Loucy (cell line): ENCODE measurements around the gene NR2F1-AS1.

ENCODE experiments used
- H2AFZ ChIP-seq: fragments of 200-600 bp; sonication (generic); 2 replicates; pipeline ENCODE4 v1.6.0; 2016; ENCODE audit warnings: antibody characterized with exemption, mild to moderate bottlenecking, low read length, moderate library complexity
- H3F3A ChIP-seq: fragments of 200-600 bp; 2 replicates; pipeline ENCODE4 v1.6.0; 2016; ENCODE audit warnings: antibody characterized with exemption, low read depth, mild to moderate bottlenecking
- H3K27me3 ChIP-seq: fragments of 200-600 bp; sonication (generic); 2 replicates; pipeline ENCODE4 v1.6.1; 2014; ENCODE audit warnings: low read length, mild to moderate bottlenecking; ENCODE audit not compliant: insufficient read depth, poor library complexity, severe bottlenecking
- H3K36me3 ChIP-seq: fragments of 200-600 bp; sonication (generic); 2 replicates; pipeline ENCODE4 v1.6.1; 2016; ENCODE audit warnings: low read length; ENCODE audit not compliant: insufficient read depth
- H3K4me1 ChIP-seq: fragments of 200-600 bp; sonication (generic); 2 replicates; pipeline ENCODE4 v1.5.1; 2014; ENCODE audit warnings: low read length, mild to moderate bottlenecking; ENCODE audit not compliant: insufficient read depth, poor library complexity, severe bottlenecking
- H3K4me2 ChIP-seq: fragments of 200-600 bp; sonication (generic); 2 replicates; pipeline ENCODE4 v1.6.0; 2014; ENCODE audit warnings: antibody characterized with exemption, low read length, low read depth, mild to moderate bottlenecking; ENCODE audit not compliant: poor library complexity, severe bottlenecking
- H3K4me3 ChIP-seq: fragments of 200-600 bp; sonication (generic); 2 replicates; pipeline ENCODE4 v1.5.1; 2014; ENCODE audit warnings: low read length, mild to moderate bottlenecking, mixed read lengths; ENCODE audit not compliant: poor library complexity, severe bottlenecking
- H3K79me2 ChIP-seq: fragments of 200-600 bp; sonication (generic); 2 replicates; pipeline ENCODE4 v1.6.1; 2014; ENCODE audit warnings: low read length; ENCODE audit not compliant: insufficient read depth
- H3K9ac ChIP-seq: fragments of 200-600 bp; sonication (generic); 2 replicates; pipeline ENCODE4 v1.6.0; 2014; ENCODE audit warnings: mild to moderate bottlenecking, low read depth, low read length, moderate library complexity; ENCODE audit not compliant: poor library complexity, severe bottlenecking
- H3K9me2 ChIP-seq: fragments of 200-600 bp; sonication (generic); replicated peaks from 2 replicates; pipeline ENCODE4 v1.6.1; 2016; ENCODE audit warnings: low read depth, low read length, mixed read lengths
- H3K9me3 ChIP-seq: fragments of 200-600 bp; sonication (generic); 2 replicates; pipeline ENCODE4 v1.6.1; 2014; ENCODE audit warnings: mild to moderate bottlenecking, antibody characterized with exemption, low read length, low read depth; ENCODE audit not compliant: insufficient read depth
- H4K20me1 ChIP-seq: fragments of 200-600 bp; sonication (generic); 2 replicates; pipeline ENCODE4 v1.6.0; 2014; ENCODE audit warnings: antibody characterized with exemption, low read length, mild to moderate bottlenecking; ENCODE audit not compliant: insufficient read depth, poor library complexity, severe bottlenecking
- EZH2phosphoT487 ChIP-seq: fragments of 200-600 bp; IDR thresholded peaks from 2 replicates; pipeline ENCODE4 v1.6.1; 2018; ENCODE audit warnings: antibody characterized with exemption, mild to moderate bottlenecking, moderate library complexity, borderline replicate concordance
- TF ChIP-seq, protein P1 (sequence below): fragments of 200-600 bp; sonication (generic); conservative IDR thresholded peaks from 2 replicates; pipeline ENCODE4 v1.5.1; 2014; ENCODE audit warnings: mild to moderate bottlenecking, antibody characterized with exemption, low read length

NR2F1-AS1 gene

DNA sequence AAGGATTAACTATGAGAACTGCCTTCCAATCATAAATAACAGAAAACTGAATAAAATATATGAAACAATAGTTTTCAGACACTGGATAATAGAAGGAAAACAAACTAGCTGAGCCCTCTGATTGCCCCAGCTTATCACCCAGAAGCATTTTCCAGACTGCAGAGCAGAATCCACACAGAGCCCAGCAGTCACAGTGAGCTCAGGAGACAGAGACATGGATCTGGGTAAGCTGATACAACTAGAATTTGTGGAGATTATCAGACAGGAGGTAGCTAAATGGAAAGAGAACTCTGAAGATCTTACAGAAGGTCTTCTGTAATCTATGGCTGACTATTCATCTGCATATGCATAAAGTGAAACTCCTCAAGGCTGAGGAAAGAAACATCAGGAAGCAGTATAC, 128.8 kb downstream of the NR2F1-AS1 start:
- Histone ChIP-seq H4K20me1 (no peaks in the 10 kb centered on the region), H3K27me3 (no peaks in the 10 kb centered on the region), H3K4me1 (no peaks in the 10 kb centered on the region), H3K9me3 (no peaks in the 10 kb centered on the region), H3K4me2 (no peak overlapping the region), H3K79me2 (no peaks in the 10 kb centered on the region), H3K9ac (no peak overlapping the region), H2AFZ (no peak overlapping the region), H3K36me3 (no peaks in the 10 kb centered on the region), H3K4me3 (no peak overlapping the region), H3K9me2 (no peaks in the 10 kb centered on the region), H3F3A (no peaks in the 10 kb centered on the region)
- no peak for TF ChIP-seq EZH2phosphoT487
- TF ChIP-seq, protein P1, sequence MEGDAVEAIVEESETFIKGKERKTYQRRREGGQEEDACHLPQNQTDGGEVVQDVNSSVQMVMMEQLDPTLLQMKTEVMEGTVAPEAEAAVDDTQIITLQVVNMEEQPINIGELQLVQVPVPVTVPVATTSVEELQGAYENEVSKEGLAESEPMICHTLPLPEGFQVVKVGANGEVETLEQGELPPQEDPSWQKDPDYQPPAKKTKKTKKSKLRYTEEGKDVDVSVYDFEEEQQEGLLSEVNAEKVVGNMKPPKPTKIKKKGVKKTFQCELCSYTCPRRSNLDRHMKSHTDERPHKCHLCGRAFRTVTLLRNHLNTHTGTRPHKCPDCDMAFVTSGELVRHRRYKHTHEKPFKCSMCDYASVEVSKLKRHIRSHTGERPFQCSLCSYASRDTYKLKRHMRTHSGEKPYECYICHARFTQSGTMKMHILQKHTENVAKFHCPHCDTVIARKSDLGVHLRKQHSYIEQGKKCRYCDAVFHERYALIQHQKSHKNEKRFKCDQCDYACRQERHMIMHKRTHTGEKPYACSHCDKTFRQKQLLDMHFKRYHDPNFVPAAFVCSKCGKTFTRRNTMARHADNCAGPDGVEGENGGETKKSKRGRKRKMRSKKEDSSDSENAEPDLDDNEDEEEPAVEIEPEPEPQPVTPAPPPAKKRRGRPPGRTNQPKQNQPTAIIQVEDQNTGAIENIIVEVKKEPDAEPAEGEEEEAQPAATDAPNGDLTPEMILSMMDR = no peak

DNA sequence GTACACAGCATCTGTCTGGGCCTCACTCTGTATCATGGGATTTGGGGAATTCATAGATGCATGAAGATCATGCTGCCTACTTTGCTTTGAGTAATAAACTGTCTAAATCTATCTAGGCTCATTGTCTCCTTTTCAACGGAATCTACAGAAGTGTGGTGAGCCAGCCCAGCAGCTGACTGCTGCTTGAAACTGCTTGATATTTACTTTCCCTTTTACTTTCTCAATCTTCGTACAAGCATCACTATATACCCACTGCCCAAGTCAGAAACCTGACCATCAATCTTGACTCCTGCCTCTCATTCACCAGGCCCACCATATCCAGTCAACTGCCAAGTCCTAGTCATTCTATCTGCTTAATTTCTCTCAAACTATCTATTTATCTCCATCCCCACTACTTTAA, 142.9 kb downstream of the NR2F1-AS1 start:
- Histone ChIP-seq H3K9ac (no peak overlapping the region), H3K9me3 (no peaks in the 10 kb centered on the region), H3F3A (no peaks in the 10 kb centered on the region), H3K27me3 (no peaks in the 10 kb centered on the region), H3K4me2 (no peak overlapping the region), H2AFZ (no peak overlapping the region), H3K9me2 (no peaks in the 10 kb centered on the region), H3K36me3 (no peaks in the 10 kb centered on the region), H3K79me2 (no peaks in the 10 kb centered on the region), H4K20me1 (no peaks in the 10 kb centered on the region), H3K4me3 (no peak overlapping the region), H3K4me1 (no peaks in the 10 kb centered on the region)
- TF ChIP-seq EZH2phosphoT487 = no peak
- TF ChIP-seq, protein P1 = no peak

DNA sequence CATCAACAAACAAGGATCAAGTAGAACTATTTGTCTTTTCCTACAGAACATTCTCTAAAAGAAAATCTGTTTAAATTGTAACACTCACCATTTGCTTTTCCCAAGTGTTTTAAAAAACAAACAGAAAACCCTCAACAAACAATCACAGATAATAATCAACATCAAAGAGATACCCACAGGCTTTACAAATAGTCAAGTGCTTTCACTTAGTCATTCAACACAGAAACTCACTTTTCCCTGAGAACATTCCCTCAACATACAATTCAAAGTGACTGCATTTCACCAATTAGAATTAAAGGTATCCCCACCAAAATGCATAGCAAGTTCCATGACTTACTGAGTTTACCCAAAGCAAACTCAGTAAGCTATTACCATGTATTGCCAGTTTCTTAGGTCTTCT, 144.9 kb downstream of the NR2F1-AS1 start:
- Histone ChIP-seq H3K9me2 (no peaks in the 10 kb centered on the region), H2AFZ (no peak overlapping the region), H3K9ac (no peak overlapping the region), H3K27me3 (no peaks in the 10 kb centered on the region), H3K4me2 (no peak overlapping the region), H3K79me2 (no peaks in the 10 kb centered on the region), H3K4me1 (no peaks in the 10 kb centered on the region), H3K4me3 (no peak overlapping the region), H3K9me3 (no peaks in the 10 kb centered on the region), H3F3A (no peaks in the 10 kb centered on the region), H3K36me3 (no peaks in the 10 kb centered on the region), H4K20me1 (no peaks in the 10 kb centered on the region)
- TF ChIP-seq EZH2phosphoT487 = no peak
- TF ChIP-seq, protein P1 = no peak
